ENCODE results near the gene TMEFF1.
A peak's percentile ranks its signal among the peaks of the same experiment; 100 is the strongest.
"Not testable (repeated sequence)": the region's sequence is repeated elsewhere in the genome, so short reads cannot be mapped to it uniquely, and the experiment has no call there.

Gene TMEFF1
- 0 to 0.04 (median 0) reads per million in 3 experiments for total RNA-seq

GRCh38 chr9:100472788-100473275, at the start of gene TMEFF1:
Gene TMEFF1 (plus strand): TSS chr9:100473149. CDS start chr9:100473545, 396 bp downstream.
- DNase-seq = peak; percentile 6

- no peak for DNase-seq
Observed at GRCh38 chr9:100425758-100426157, 47.2 kb upstream of the TMEFF1 start.

GRCh38 chr9:100426189-100426529, 46.8 kb upstream of the TMEFF1 start:
- no peak for DNase-seq

GRCh38 chr9:100426530-100427365, 46.2 kb upstream of the TMEFF1 start, which contains the start of gene MSANTD3:
Gene MSANTD3 (plus strand): TSS chr9:100427143. CDS start chr9:100441939, 14,796 bp downstream.
- peak; percentile 39 for DNase-seq

GRCh38 chr9:100427366-100428263, 45.3 kb upstream of the TMEFF1 start:
- DNase-seq = peak; percentile 30

GRCh38 chr9:100428871-100429654, 43.9 kb upstream of the TMEFF1 start:
- DNase-seq = no peak

- no peak for DNase-seq
Observed at GRCh38 chr9:100430286-100430940, 42.5 kb upstream of the TMEFF1 start.

GRCh38 chr9:100431886-100432285, 41.1 kb upstream of the TMEFF1 start:
- DNase-seq = no peak

- DNase-seq = no peak
Observed at GRCh38 chr9:100432736-100433135, 40.2 kb upstream of the TMEFF1 start.

- DNase-seq = no peak
Observed at GRCh38 chr9:100436571-100436970, 36.4 kb upstream of the TMEFF1 start.

- peak; percentile 53 for DNase-seq
Observed at GRCh38 chr9:100437860-100438805, 34.8 kb upstream of the TMEFF1 start.

- DNase-seq = no peak
Observed at GRCh38 chr9:100440071-100440470, 32.9 kb upstream of the TMEFF1 start.

- not testable (repeated sequence) for DNase-seq
Observed at GRCh38 chr9:100440487-100440886, 32.5 kb upstream of the TMEFF1 start.

GRCh38 chr9:100441911-100442361, 31.0 kb upstream of the TMEFF1 start:
- no peak for DNase-seq

GRCh38 chr9:100443781-100444768, 28.9 kb upstream of the TMEFF1 start:
- DNase-seq = no peak

GRCh38 chr9:100445161-100445902, 27.6 kb upstream of the TMEFF1 start:
- DNase-seq = no peak

- no peak for DNase-seq
Observed at GRCh38 chr9:100445903-100446549, 26.9 kb upstream of the TMEFF1 start.

GRCh38 chr9:100447041-100447440, 25.9 kb upstream of the TMEFF1 start:
- no peak for DNase-seq
